ENCODE measurements around the gene TNFRSF12A. TPM values are rescaled to one million over a fixed set of nuclear protein-coding genes. Genes with fewer than 3 reads are reported as not detected.

Gene TNFRSF12A
- total and polyA plus RNA-seq, 9 of the 15 experiments (the other 6 are each of a cell fraction or from before 2014, with no cell fraction given) = 0.41 to 61.8 (median 26.5) TPM

- TF ChIP-seq ZBTB17 (CRISPR knock-in tag; IDR thresholded peaks at IDR 0.05) = no peak
- no peak for TF ChIP-seq JUNB (CRISPR knock-in tag; conservative IDR thresholded peaks at IDR 0.05)
- TF ChIP-seq RBM22 (IDR thresholded peaks at IDR 0.05; ENCODE audit: low read depth, low read length, poor library complexity, severe bottlenecking) = no peak
- peak; percentile 88 for TF ChIP-seq BCOR (IDR thresholded peaks at IDR 0.05)
- no peak for TF ChIP-seq ZBTB7A (IDR thresholded peaks at IDR 0.05; ENCODE audit: borderline replicate concordance, control insufficient read depth, low read depth, low read length)
- no peak for TF ChIP-seq BRF1 (IDR thresholded peaks at IDR 0.05; ENCODE audit: borderline replicate concordance, extremely low read depth, insufficient read length)
- TF ChIP-seq SREBF1 (IDR thresholded peaks at IDR 0.05; ENCODE audit: borderline replicate concordance, low read depth, low read length) = no peak
- no peak for TF ChIP-seq ZKSCAN3 (CRISPR knock-in tag; IDR thresholded peaks at IDR 0.05)
- 0 out of 2 replicates have a peak, but pooled peaks have one; percentile 42 for TF ChIP-seq KHSRP (IDR thresholded peaks at IDR 0.05)
- 0 out of 2 replicates have a peak, but pooled peaks have one; percentile 65 for TF ChIP-seq ZBTB26 (CRISPR knock-in tag; IDR thresholded peaks at IDR 0.05)
- TF ChIP-seq SMARCB1 (IDR thresholded peaks at IDR 0.05; ENCODE audit: insufficient read length, low read depth) = no peak
- TF ChIP-seq ZNF24 (IDR thresholded peaks at IDR 0.05) = no peak
- TF ChIP-seq GABPB2 (CRISPR knock-in tag; conservative IDR thresholded peaks at IDR 0.05) = no peak
- no peak for TF ChIP-seq NFE2 (IDR thresholded peaks at IDR 0.05; ENCODE audit: low read depth)
- TF ChIP-seq POLR2H (tag; IDR thresholded peaks at IDR 0.05; ENCODE audit: low read depth) = no peak
- no peak for TF ChIP-seq ZC3H8 (IDR thresholded peaks at IDR 0.05)
- no peak for TF ChIP-seq SAFB (IDR thresholded peaks at IDR 0.05; ENCODE audit: borderline replicate concordance, low read depth, low read length)
- no peak for TF ChIP-seq FOXK1 (CRISPR knock-in tag; IDR thresholded peaks at IDR 0.05; ENCODE audit: borderline replicate concordance)
- TF ChIP-seq, protein P1, sequence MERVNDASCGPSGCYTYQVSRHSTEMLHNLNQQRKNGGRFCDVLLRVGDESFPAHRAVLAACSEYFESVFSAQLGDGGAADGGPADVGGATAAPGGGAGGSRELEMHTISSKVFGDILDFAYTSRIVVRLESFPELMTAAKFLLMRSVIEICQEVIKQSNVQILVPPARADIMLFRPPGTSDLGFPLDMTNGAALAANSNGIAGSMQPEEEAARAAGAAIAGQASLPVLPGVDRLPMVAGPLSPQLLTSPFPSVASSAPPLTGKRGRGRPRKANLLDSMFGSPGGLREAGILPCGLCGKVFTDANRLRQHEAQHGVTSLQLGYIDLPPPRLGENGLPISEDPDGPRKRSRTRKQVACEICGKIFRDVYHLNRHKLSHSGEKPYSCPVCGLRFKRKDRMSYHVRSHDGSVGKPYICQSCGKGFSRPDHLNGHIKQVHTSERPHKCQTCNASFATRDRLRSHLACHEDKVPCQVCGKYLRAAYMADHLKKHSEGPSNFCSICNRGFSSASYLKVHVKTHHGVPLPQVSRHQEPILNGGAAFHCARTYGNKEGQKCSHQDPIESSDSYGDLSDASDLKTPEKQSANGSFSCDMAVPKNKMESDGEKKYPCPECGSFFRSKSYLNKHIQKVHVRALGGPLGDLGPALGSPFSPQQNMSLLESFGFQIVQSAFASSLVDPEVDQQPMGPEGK (CRISPR knock-in tag; IDR thresholded peaks at IDR 0.05; ENCODE audit: borderline replicate concordance) = no peak
- TF ChIP-seq MEF2D (tag; conservative IDR thresholded peaks at IDR 0.05; ENCODE audit: low read depth) = 0 out of 2 replicates have a peak, but pooled peaks have one; percentile 18
- no peak for TF ChIP-seq POLR2G (IDR thresholded peaks at IDR 0.05; ENCODE audit: low read depth, low read length)
- no peak for TF ChIP-seq NR2C2 (CRISPR knock-in tag; IDR thresholded peaks at IDR 0.05)
- no peak for TF ChIP-seq NR2C2 (tag; IDR thresholded peaks at IDR 0.05)
- TF ChIP-seq SOX6 (IDR thresholded peaks at IDR 0.05) = no peak
- TF ChIP-seq PRMT5 (CRISPR knock-in tag; IDR thresholded peaks at IDR 0.05) = no peak
- no peak; the same call in 1 of the 2 replicates for TF ChIP-seq ZNF589 (CRISPR knock-in tag; IDR thresholded peaks at IDR 0.05; ENCODE audit: low read depth)
- no peak for TF ChIP-seq STAT5A (IDR thresholded peaks at IDR 0.05; ENCODE audit: borderline replicate concordance, low read length)
- TF ChIP-seq SMARCA5 (IDR thresholded peaks at IDR 0.05) = peak; percentile 90; the same call in 1 of the 2 replicates
- no peak for TF ChIP-seq NONO (IDR thresholded peaks at IDR 0.05; ENCODE audit: low read depth in 2 of 2, low read length in 1 of 2)
Observed at GRCh38 chr16:2982402-2982801, 37.8 kb upstream of the TNFRSF12A start (continued).

All from K562 (cell line).